HFF-Myc (cell line): Measurements from ENCODE around the gene ANXA11.

ENCODE experiments used
- DNase-seq: peaks from one replicate; pipeline ENCODE4 v3.0.0-alpha.2; 2011; ENCODE audit warnings: low read depth; ENCODE audit errors: extremely low read depth
- H3K4me3 ChIP-seq: replicated peaks from 2 replicates; pipeline ENCODE4 v1.5.1; 2011; ENCODE audit warnings: low read depth, mild to moderate bottlenecking, control low read depth, low read length
- CTCF ChIP-seq: IDR thresholded peaks from 2 replicates; pipeline ENCODE4 v1.5.1; 2012; ENCODE audit warnings: mild to moderate bottlenecking, low read depth, low read length, control low read depth; ENCODE audit errors: missing control alignments

The ANXA11 gene

GRCh38 chr10:80163741-80164341 lies 41.5 kb downstream of the ANXA11 start:
- TF ChIP-seq CTCF: no peak
- peak; percentile 72 for DNase-seq
- H3K4me3 ChIP-seq: no peak overlapping the region

GRCh38 chr10:80161321-80162083 lies 43.8 kb downstream of the ANXA11 start:
- DNase-seq: no peak
- peak; percentile 33 for TF ChIP-seq CTCF
- H3K4me3 ChIP-seq: no peak overlapping the region

GRCh38 chr10:80160361-80161320 lies 44.7 kb downstream of the ANXA11 start:
- no peak for TF ChIP-seq CTCF
- no peak for DNase-seq
- H3K4me3 ChIP-seq: no peak overlapping the region

- DNase-seq: no peak
- H3K4me3 ChIP-seq: no peak overlapping the region
- no peak for TF ChIP-seq CTCF
Observed at GRCh38 chr10:80159166-80159873, 46.0 kb downstream of the ANXA11 start.

- H3K4me3 ChIP-seq: no peak overlapping the region
- no peak for TF ChIP-seq CTCF
- DNase-seq: peak; percentile 100
Observed at GRCh38 chr10:80158598-80159127, 46.7 kb downstream of the ANXA11 start.

- no peak for DNase-seq
- TF ChIP-seq CTCF: no peak
- no peak overlapping the region for H3K4me3 ChIP-seq
Observed at GRCh38 chr10:80158126-80158525, 47.2 kb downstream of the ANXA11 start.
